ENCODE data around the gene CRAMP1.

GRCh38 chr16:1626327-1626726, 14.2 kb downstream of the CRAMP1 start:
- TF ChIP-seq POLR2A (IDR thresholded peaks at IDR 0.05; ENCODE audit: low read length) (no peak), REST (IDR thresholded peaks at IDR 0.05) (no peak), CBX8 (IDR thresholded peaks at IDR 0.05) (no peak), CTCF (IDR thresholded peaks at IDR 0.05) (no peak), ZFP36 (IDR thresholded peaks at IDR 0.05; ENCODE audit: borderline replicate concordance, partially characterized antibody) (no peak), MAX (IDR thresholded peaks at IDR 0.05) (no peak), MAZ (IDR thresholded peaks at IDR 0.05; ENCODE audit: borderline replicate concordance, low read depth, low read length) (no peak)
